Endothelial cell of umbilical vein (primary cell): ENCODE results near the gene C6orf58. TPM values are rescaled to one million over a fixed set of nuclear protein-coding genes. Genes with fewer than 3 reads are reported as not detected.

Source experiments
- BruUV-seq: library from RNA; stranded (reverse); fragments of 400-500 nt; replicated peaks from 2 replicates; lab custom pipeline; 2021; lab: Mats Ljungman, UMichigan
- CTCF ChIA-PET: fragments of 300-600, 350-600 bp; sonication (Branson Sonifier 250); formaldehyde crosslinking; loops from one replicate; lab custom pipeline; 2021; ENCODE audit warnings: antibody characterized with exemption, inconsistent platforms; lab: Charles Lee
- POLR2A ChIA-PET: fragments of 300-600, 350-600 bp; sonication (Branson Sonifier 250); formaldehyde crosslinking; loops from one replicate; lab custom pipeline; 2021; ENCODE audit warnings: antibody characterized with exemption, inconsistent platforms; lab: Charles Lee
- DNase-seq: peaks from one replicate; pipeline ENCODE4 v3.0.0-alpha.2; 2011; ENCODE audit warnings: low read depth, low spot score
- FAIRE-seq: peaks from 2 replicates; lab custom pipeline; 2011; peaks lifted over from hg19 to GRCh38; lab: Jason Lieb, UNC
- H2AFZ ChIP-seq: 2 replicates; pipeline ENCODE4 v1.6.0; 2012; ENCODE audit warnings: low read depth, low read length, control low read depth, inconsistent platforms
- H3K27ac ChIP-seq: 2 replicates; pipeline ENCODE4 v1.5.1; 2011; ENCODE audit warnings: low read depth, mild to moderate bottlenecking, control low read depth, low read length, moderate library complexity; ENCODE audit not compliant: insufficient read depth
- H3K27me3 ChIP-seq, 2 experiments: 2 replicates each; pipeline versions ENCODE4 v1.6.0 to v1.6.1; 2011; ENCODE audit warnings: low read length in 2 of 2, mixed read lengths in 1 of 2; ENCODE audit not compliant: control insufficient read depth in 2 of 2, insufficient read depth in 2 of 2
- H3K36me3 ChIP-seq, 2 experiments: 2 replicates in 1 of 2; 3 replicates in 1 of 2; pipeline ENCODE4 v1.5.1; 2011; ENCODE audit warnings: low read length in 2 of 2, mild to moderate bottlenecking in 1 of 2, moderate library complexity in 1 of 2; ENCODE audit not compliant: control insufficient read depth in 2 of 2, insufficient read depth in 2 of 2; ENCODE audit errors: extremely low read depth in 1 of 2
- H3K4me1 ChIP-seq: 3 replicates; pipeline ENCODE4 v1.5.1; 2011; ENCODE audit warnings: mild to moderate bottlenecking, low read length; ENCODE audit not compliant: control insufficient read depth, insufficient read depth; ENCODE audit errors: extremely low read depth
- H3K4me2 ChIP-seq: 2 replicates; pipeline ENCODE4 v1.6.1; 2011; ENCODE audit warnings: low read length, control low read depth, mixed read lengths; ENCODE audit not compliant: insufficient read depth
- H3K4me3 ChIP-seq, 3 experiments: fragments of 200-600 bp in 1 of 3; sonication (generic), shearing (Covaris generic) in 1 of 3; replicated peaks in 1 of 3; 2 replicates each; pipeline ENCODE4 v1.5.1; 2011 to 2016; ENCODE audit warnings: control low read depth in 3 of 3, low read length in 3 of 3, mild to moderate bottlenecking in 2 of 3, inconsistent platforms in 1 of 3, low read depth in 1 of 3, moderate library complexity in 1 of 3; ENCODE audit not compliant: insufficient read depth in 1 of 3
- H3K79me2 ChIP-seq: 2 replicates; pipeline ENCODE4 v1.6.0; 2012; ENCODE audit warnings: low read length, inconsistent platforms; ENCODE audit not compliant: control insufficient read depth, insufficient read depth
- H3K9ac ChIP-seq: replicated peaks from 2 replicates; pipeline ENCODE3; 2011; ENCODE audit warnings: low read length, control low read depth; ENCODE audit not compliant: insufficient read depth; ENCODE audit errors: extremely low read depth
- H3K9me1 ChIP-seq: replicated peaks from 3 replicates; pipeline ENCODE4 v1.6.0; 2011; ENCODE audit warnings: mild to moderate bottlenecking, low read length; ENCODE audit not compliant: control insufficient read depth, insufficient read depth; ENCODE audit errors: extremely low read depth
- H3K9me3 ChIP-seq: replicated peaks from 2 replicates; pipeline ENCODE4 v1.5.1; 2012; ENCODE audit warnings: low read length, inconsistent platforms; ENCODE audit not compliant: control insufficient read depth, insufficient read depth
- H4K20me1 ChIP-seq: replicated peaks from 2 replicates; pipeline ENCODE3; 2011; ENCODE audit warnings: mild to moderate bottlenecking, low read length; ENCODE audit not compliant: control insufficient read depth, insufficient read depth; ENCODE audit errors: extremely low read depth
- EZH2 ChIP-seq: IDR thresholded peaks from 2 replicates; pipeline ENCODE4 v1.6.1; 2012; ENCODE audit warnings: borderline replicate concordance, low read depth, mild to moderate bottlenecking, moderate library complexity, low read length, inconsistent platforms; ENCODE audit not compliant: severe bottlenecking
- FOS ChIP-seq: IDR thresholded peaks from 2 replicates; pipeline ENCODE4 v1.6.1; 2011; ENCODE audit warnings: mild to moderate bottlenecking, low read length, moderate library complexity, borderline replicate concordance; ENCODE audit not compliant: insufficient read depth
- GATA2 ChIP-seq: IDR thresholded peaks from 2 replicates; pipeline ENCODE4 v1.7.0; 2011; ENCODE audit warnings: low read depth, mild to moderate bottlenecking, moderate library complexity, mixed read lengths, low read length; ENCODE audit not compliant: insufficient read length, insufficient read depth
- JUN ChIP-seq: IDR thresholded peaks from 2 replicates; pipeline ENCODE4 v1.6.1; 2011; ENCODE audit warnings: borderline replicate concordance, low read depth; ENCODE audit not compliant: insufficient read length, insufficient read depth
- MYC ChIP-seq: IDR thresholded peaks from one replicate; pipeline ENCODE4 v1.6.1; 2011; ENCODE audit warnings: mild to moderate bottlenecking, low read depth, low read length
- POLR2A ChIP-seq: IDR thresholded peaks from 2 replicates; pipeline ENCODE4 v1.6.1; 2012; ENCODE audit warnings: low read depth, mild to moderate bottlenecking, control low read depth, low read length
- POLR2AphosphoS5 ChIP-seq: IDR thresholded peaks from 2 replicates; pipeline ENCODE4 v1.6.1; 2012; ENCODE audit warnings: low read depth, mild to moderate bottlenecking, control low read depth, low read length, moderate library complexity; ENCODE audit not compliant: insufficient read depth
- dilution Hi-C: fragments of 300-500 bp; cut with MboI; formaldehyde crosslinking; loops from one replicate; pipeline ENCODE4 v1.15.0; 2019; ENCODE audit warnings: low sequenced_read_pairs; ENCODE audit not compliant: extremely low pct_ligation_motif_present
- intact Hi-C: fragments of 100-400 bp; cut with micrococcal nuclease; formaldehyde crosslinking; loops from one replicate; pipeline ENCODE4 v1.10.0; 2022
- polyA plus RNA-seq, 4 experiments: library from polyadenylated mRNA; depleted of rRNA in 3 of 4; stranded (reverse) in 3 of 4; unstranded in 1 of 4; fragments of >200 nt; gene quantifications; 2 replicates each; pipeline versions ENCODE4 v1.2.1 to v1.2.3, GENCODE V29; 2011 to 2012; ENCODE audit warnings: missing spikeins in 1 of 4
- total RNA-seq: library from RNA; stranded (reverse); gene quantifications from 2 replicates; pipeline ENCODE4 v1.2.3, GENCODE V29; 2021
- TF ChIP-seq, protein P1 (sequence below), 2 donors: IDR thresholded peaks; 1 replicate in 1 of 2; 2 replicates in 1 of 2; pipeline ENCODE4 v1.5.1; 2011; ENCODE audit warnings: low read length in 2 of 2, mild to moderate bottlenecking in 2 of 2, moderate library complexity in 2 of 2, control low read depth in 1 of 2, inconsistent platforms in 1 of 2, low read depth in 1 of 2; ENCODE audit not compliant: insufficient read depth in 1 of 2; ENCODE audit errors: extremely low read depth in 1 of 2
- TF ChIP-seq, protein P2 (sequence below): IDR thresholded peaks from 2 replicates; pipeline ENCODE4 v1.6.1; 2011; ENCODE audit not compliant: insufficient read depth, insufficient read length

Gene C6orf58
- total and polyA plus RNA-seq, 2 donors (not counting 3 experiments of a cell fraction or from before 2014, with no cell fraction given) = not detected

DNA sequence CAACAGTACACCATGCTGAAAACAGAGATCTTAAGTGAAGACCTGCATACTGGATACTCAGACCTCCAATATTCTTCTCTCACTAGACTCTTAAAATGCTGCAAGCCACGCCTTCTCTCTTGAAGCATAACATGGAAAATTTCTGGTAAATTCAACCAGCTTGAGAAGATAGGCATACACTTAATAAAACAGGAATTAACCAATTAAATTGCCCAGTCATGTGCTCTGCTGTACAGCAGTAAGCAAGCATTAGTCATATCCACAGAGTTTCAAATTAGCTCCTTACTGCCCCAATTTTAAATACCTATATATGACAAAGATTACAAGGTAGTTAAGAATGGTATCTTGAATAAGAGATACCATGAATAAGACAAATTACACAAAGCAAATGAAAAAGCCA, 53.8 kb downstream of the C6orf58 start:
- H3K27ac ChIP-seq = no peak overlapping the region
- no peak overlapping the region for H3K9ac ChIP-seq
- H3K4me3 ChIP-seq = no peak overlapping the region
- peaks cover 2 to 21% of the 10 kb centered on the region in 2 experiments for H3K27me3 ChIP-seq
- TF ChIP-seq MYC (no peak), EZH2 (no peak), JUN (no peak), GATA2 (no peak), FOS (no peak), POLR2A (no peak), POLR2AphosphoS5 (no peak)
- TF ChIP-seq, protein P1, sequence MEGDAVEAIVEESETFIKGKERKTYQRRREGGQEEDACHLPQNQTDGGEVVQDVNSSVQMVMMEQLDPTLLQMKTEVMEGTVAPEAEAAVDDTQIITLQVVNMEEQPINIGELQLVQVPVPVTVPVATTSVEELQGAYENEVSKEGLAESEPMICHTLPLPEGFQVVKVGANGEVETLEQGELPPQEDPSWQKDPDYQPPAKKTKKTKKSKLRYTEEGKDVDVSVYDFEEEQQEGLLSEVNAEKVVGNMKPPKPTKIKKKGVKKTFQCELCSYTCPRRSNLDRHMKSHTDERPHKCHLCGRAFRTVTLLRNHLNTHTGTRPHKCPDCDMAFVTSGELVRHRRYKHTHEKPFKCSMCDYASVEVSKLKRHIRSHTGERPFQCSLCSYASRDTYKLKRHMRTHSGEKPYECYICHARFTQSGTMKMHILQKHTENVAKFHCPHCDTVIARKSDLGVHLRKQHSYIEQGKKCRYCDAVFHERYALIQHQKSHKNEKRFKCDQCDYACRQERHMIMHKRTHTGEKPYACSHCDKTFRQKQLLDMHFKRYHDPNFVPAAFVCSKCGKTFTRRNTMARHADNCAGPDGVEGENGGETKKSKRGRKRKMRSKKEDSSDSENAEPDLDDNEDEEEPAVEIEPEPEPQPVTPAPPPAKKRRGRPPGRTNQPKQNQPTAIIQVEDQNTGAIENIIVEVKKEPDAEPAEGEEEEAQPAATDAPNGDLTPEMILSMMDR (IDR thresholded peaks at IDR 0.05; ENCODE audit: extremely low read depth in 1 of 2, insufficient read depth in 1 of 2, low read depth in 1 of 2, low read length in 2 of 2) = no peak
- TF ChIP-seq, protein P2, sequence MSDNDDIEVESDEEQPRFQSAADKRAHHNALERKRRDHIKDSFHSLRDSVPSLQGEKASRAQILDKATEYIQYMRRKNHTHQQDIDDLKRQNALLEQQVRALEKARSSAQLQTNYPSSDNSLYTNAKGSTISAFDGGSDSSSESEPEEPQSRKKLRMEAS = no peak
- intact Hi-C loops = no loop called here
- FAIRE-seq (no peak), DNase-seq (no peak)
- dilution Hi-C loops = no loop called here
- no peak overlapping the region for H3K4me2 ChIP-seq
- H3K36me3 ChIP-seq = no peaks in the 10 kb centered on the region
- CTCF ChIA-PET = interaction anchor here (1.6 kb wide), 2 partner anchors 11 to 38 kb away, joined by 3 to 5 read pairs; no protein-coding TSS in a partner anchor
- no peaks in the 10 kb centered on the region for H3K4me1 ChIP-seq
- no peaks in the 10 kb centered on the region for H3K9me1 ChIP-seq
- H3K9me3 ChIP-seq = no peaks in the 10 kb centered on the region
- POLR2A ChIA-PET = no interaction called here
- no peaks in the 10 kb centered on the region for H3K79me2 ChIP-seq
- no TSS peak for BruUV-seq
- H4K20me1 ChIP-seq = no peaks in the 10 kb centered on the region
- no peak overlapping the region for H2AFZ ChIP-seq
